NCI-H748 treated with DMSO at 0.1 percent for 48 hours (cell line): Measurements from ENCODE around the gene PLXDC2.

ENCODE experiments used
- DNase-seq: peaks from one replicate; lab custom pipeline; 2025; lab: John Stamatoyannopoulos, UW

Gene PLXDC2

GRCh38 chr10:20276127-20276979 is 460.1 kb downstream of the PLXDC2 start:
- DNase-seq, result peak; percentile 87

- DNase-seq, result no peak
Measured at GRCh38 chr10:20277820-20278219, 461.6 kb downstream of the PLXDC2 start.

GRCh38 chr10:20281579-20281978 is 465.3 kb downstream of the PLXDC2 start:
- no peak for DNase-seq

GRCh38 chr10:20287586-20287985 is 471.4 kb downstream of the PLXDC2 start:
- DNase-seq, result no peak

- DNase-seq, result no peak
Measured at GRCh38 chr10:20288060-20288459, 471.8 kb downstream of the PLXDC2 start.

- no peak for DNase-seq
Measured at GRCh38 chr10:20289070-20289828, 473.0 kb downstream of the PLXDC2 start.

GRCh38 chr10:20298417-20298816 is 482.2 kb downstream of the PLXDC2 start:
- no peak for DNase-seq

- no peak for DNase-seq
Measured at GRCh38 chr10:20299034-20299736, 483.0 kb downstream of the PLXDC2 start.

GRCh38 chr10:20300735-20301134 is 484.5 kb downstream of the PLXDC2 start:
- DNase-seq, result no peak

- no peak for DNase-seq
Measured at GRCh38 chr10:20302033-20302432, 485.8 kb downstream of the PLXDC2 start.

GRCh38 chr10:20303453-20304152 is 487.4 kb downstream of the PLXDC2 start:
- peak; percentile 9 for DNase-seq

- DNase-seq, result no peak
Measured at GRCh38 chr10:20313665-20314064, 497.4 kb downstream of the PLXDC2 start.

- no peak for DNase-seq
Measured at GRCh38 chr10:20314431-20314830, 498.2 kb downstream of the PLXDC2 start.

GRCh38 chr10:20327954-20328353 is 511.7 kb downstream of the PLXDC2 start:
- DNase-seq, result no peak

- DNase-seq, result no peak
Measured at GRCh38 chr10:20330246-20330645, 514.0 kb downstream of the PLXDC2 start.

GRCh38 chr10:20334559-20334958 is 518.3 kb downstream of the PLXDC2 start:
- no peak for DNase-seq
